Esophagus muscularis mucosa (tissue), 4 donors: ENCODE data around the gene DCN. TPM values are rescaled to one million over a fixed set of nuclear protein-coding genes. Genes with fewer than 3 reads are reported as not detected.

Experiments
- DNase-seq: peaks from one replicate; pipeline ENCODE4 v3.0.0-alpha.2; 2017; ENCODE audit errors: extremely low spot score
- H3K27ac ChIP-seq, 4 donors: fragments of 200-600 bp; sonication (generic); replicated peaks in 1 of 4; 1 replicate in 3 of 4; 2 replicates in 1 of 4; pipeline ENCODE4 v1.5.1; 2016 to 2019; ENCODE audit warnings: mild to moderate bottlenecking in 1 of 4
- H3K27me3 ChIP-seq, 4 donors: fragments of 200-600 bp; sonication (generic); one replicate each; pipeline versions ENCODE4 v1.5.1 to v1.6.0; 2016 to 2019
- H3K36me3 ChIP-seq, 4 donors: fragments of 200-600 bp; sonication (generic); one replicate each; pipeline ENCODE4 v1.5.1; 2016 to 2019
- H3K4me1 ChIP-seq, 4 donors: fragments of 200-600 bp; sonication (generic); one replicate each; pipeline ENCODE4 v1.5.1; 2016 to 2019
- H3K4me3 ChIP-seq, 4 donors: fragments of 200-600 bp; sonication (generic); 1 replicate in 2 of 4; 2 replicates in 2 of 4; pipeline ENCODE4 v1.5.1; 2016 to 2019; ENCODE audit warnings: mild to moderate bottlenecking in 4 of 4, moderate library complexity in 1 of 4
- H3K9me3 ChIP-seq, 4 donors: fragments of 200-600 bp; sonication (generic); 1 replicate in 3 of 4; 2 replicates in 1 of 4; pipeline ENCODE4 v1.5.1; 2016 to 2019
- EP300 ChIP-seq: sonication (generic); formaldehyde crosslinking; IDR thresholded peaks from one replicate; pipeline ENCODE4 v1.6.1; 2017; ENCODE audit warnings: antibody characterized with exemption
- POLR2A ChIP-seq: fragments of 450-650 bp; IDR thresholded peaks from one replicate; pipeline ENCODE4 v1.6.1; 2017; ENCODE audit warnings: antibody characterized with exemption, moderate library complexity, mild to moderate bottlenecking, low read depth
- POLR2AphosphoS5 ChIP-seq, 2 donors: sonication (generic); formaldehyde crosslinking; IDR thresholded peaks; one replicate each; pipeline ENCODE4 v1.6.1; 2017; ENCODE audit warnings: antibody characterized with exemption in 2 of 2
- WGBS: methylation state at CpG from one replicate; pipeline ENCODE4 v1.1.5; 2018; 5-methylcytosine and 5-hydroxymethylcytosine counted together
- intact Hi-C: fragments of 100-400 bp; cut with DNase I; formaldehyde crosslinking; loops from one replicate; pipeline ENCODE4 v1.15.1; 2023
- total RNA-seq, 4 donors: library from RNA; depleted of rRNA; stranded (reverse); fragments of >200 nt; gene quantifications; one replicate each; pipeline versions ENCODE4 v1.1.0 to v1.2.1, GENCODE V29; 2016
- TF ChIP-seq, protein P1 (sequence below), 3 experiments: fragments of 200-600 bp in 2 of 3; fragments of 450-650 bp in 1 of 3; sonication (generic) in 2 of 3; IDR thresholded peaks; one replicate each; pipeline ENCODE4 v1.5.1; 2017 to 2019; ENCODE audit warnings: antibody characterized with exemption in 3 of 3, mild to moderate bottlenecking in 2 of 3, moderate library complexity in 1 of 3

The DCN gene
- total RNA-seq, 4 donors from 2014 or later, result 1,186 to 2,089 (median 1,762) TPM

DNA sequence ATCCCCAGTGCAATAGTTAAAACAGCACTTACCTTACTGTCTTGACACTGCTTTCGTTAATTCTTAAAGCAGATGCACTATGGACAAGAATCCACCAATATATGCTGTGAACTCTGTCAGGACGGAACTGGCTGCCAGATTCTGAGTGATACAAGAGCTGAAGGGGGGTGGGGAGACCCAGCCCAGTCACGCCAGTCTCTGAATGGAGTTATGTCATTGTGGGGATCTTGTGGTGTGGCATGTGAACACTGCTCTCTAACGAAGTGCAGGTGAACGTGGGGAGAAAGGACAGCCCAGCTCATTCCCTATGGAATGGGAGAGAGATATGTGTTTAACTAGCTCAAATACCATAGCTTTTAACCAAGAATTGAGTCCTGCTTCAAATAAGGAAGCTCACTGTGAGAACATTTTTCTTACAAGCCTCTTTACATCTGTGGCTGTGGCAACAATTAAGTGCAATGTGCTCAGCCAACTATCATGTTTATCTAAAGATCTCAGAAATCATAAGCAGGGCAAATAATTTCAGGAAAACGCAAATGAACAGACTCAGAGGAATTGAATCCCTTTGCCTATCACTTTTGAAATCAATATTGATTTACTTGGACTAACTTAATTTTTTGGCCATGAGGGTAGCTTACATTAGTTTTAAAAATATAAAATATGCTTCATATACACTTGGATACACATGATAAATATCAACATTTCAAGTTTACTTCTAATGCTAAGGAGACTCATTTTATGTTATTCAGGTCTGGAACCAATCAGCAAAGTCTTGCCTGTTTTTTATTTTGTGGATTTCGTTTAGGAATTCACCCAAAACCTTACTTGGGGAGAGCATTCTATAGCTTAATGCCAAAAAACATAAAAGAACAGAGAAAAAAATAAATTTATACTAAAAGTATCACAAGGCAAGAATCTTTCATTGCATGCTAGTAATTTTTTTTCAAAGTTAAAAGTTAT is 71.0 kb downstream of the DCN start, which contains the start of gene LUM:
Gene LUM (minus strand): TSS at position 129 of the 960 bp plus-strand sequence. CDS start 2,515 bp downstream, outside the sequence.
- Histone ChIP-seq H3K27ac (peak within 1 kb of the TSS in 3 of 4 donors; percentile 23 to 47 (median 39)), H3K36me3 (no peaks in the 10 kb centered on the region), H3K4me1 (peaks cover 0 to 9% (median 6%) of the 10 kb centered on the region in 4 donors), H3K9me3 (no peaks in the 10 kb centered on the region), H3K4me3 (peak within 1 kb of the TSS; percentile 19 to 46 (median 38)), H3K27me3 (no peaks in the 10 kb centered on the region)
- TF ChIP-seq POLR2AphosphoS5 (IDR thresholded peaks at IDR 0.05) (peak in 1 of 2 donors; percentile 8), POLR2A (no peak), EP300 (no peak)
- TF ChIP-seq, protein P1, sequence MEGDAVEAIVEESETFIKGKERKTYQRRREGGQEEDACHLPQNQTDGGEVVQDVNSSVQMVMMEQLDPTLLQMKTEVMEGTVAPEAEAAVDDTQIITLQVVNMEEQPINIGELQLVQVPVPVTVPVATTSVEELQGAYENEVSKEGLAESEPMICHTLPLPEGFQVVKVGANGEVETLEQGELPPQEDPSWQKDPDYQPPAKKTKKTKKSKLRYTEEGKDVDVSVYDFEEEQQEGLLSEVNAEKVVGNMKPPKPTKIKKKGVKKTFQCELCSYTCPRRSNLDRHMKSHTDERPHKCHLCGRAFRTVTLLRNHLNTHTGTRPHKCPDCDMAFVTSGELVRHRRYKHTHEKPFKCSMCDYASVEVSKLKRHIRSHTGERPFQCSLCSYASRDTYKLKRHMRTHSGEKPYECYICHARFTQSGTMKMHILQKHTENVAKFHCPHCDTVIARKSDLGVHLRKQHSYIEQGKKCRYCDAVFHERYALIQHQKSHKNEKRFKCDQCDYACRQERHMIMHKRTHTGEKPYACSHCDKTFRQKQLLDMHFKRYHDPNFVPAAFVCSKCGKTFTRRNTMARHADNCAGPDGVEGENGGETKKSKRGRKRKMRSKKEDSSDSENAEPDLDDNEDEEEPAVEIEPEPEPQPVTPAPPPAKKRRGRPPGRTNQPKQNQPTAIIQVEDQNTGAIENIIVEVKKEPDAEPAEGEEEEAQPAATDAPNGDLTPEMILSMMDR (IDR thresholded peaks at IDR 0.05), result no peak
- WGBS, result 50% methylated on average over 7 of the region's 7 CpGs
- intact Hi-C loops, result no loop called here
- DNase-seq, result no peak

DNA sequence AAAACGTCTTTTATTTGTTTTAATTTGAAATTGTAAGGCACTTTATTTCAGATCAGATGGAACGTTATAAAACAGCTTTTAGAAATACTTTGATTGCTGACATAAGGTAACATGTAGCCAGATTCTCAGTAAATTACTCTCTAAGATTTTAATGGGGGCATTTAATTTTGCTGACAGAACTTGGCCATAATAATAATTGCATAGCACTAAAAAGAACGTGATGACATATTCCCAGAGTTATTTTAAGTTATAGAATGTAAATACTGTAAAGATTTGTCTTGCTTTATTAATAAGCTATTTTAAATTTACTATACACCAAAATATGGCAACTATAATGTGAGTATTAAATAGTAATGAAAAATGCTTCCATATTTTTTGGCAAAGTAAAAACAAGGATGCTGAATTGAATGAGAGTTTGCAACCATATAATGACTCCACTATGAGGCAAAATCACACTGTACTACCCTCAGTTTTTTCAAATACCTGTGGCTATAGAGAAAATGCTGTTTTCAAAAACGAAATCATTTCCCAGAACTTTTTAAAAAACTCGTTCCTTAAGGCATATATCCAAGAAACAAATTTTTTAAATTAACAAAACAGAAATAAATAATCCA is 72.2 kb downstream of the DCN start:
- H3K4me1 ChIP-seq, result peaks cover 0 to 9% (median 6%) of the 10 kb centered on the region in 4 donors
- H3K27ac ChIP-seq, result peak overlapping the region in 1 of 4 donors; percentile 23
- peak overlapping the region in 3 of 4 donors; percentile 36 to 46 (median 39) for H3K4me3 ChIP-seq
- intact Hi-C loops, result no loop called here
- TF ChIP-seq POLR2AphosphoS5 (IDR thresholded peaks at IDR 0.05) (no peak), POLR2A (no peak), EP300 (no peak)
- TF ChIP-seq, protein P1 (IDR thresholded peaks at IDR 0.05), result no peak
- H3K36me3 ChIP-seq, result no peaks in the 10 kb centered on the region
- no peaks in the 10 kb centered on the region for H3K9me3 ChIP-seq
- no peaks in the 10 kb centered on the region for H3K27me3 ChIP-seq
- no peak for DNase-seq
- 58% methylated on average over 5 of the region's 5 CpGs for WGBS

DNA sequence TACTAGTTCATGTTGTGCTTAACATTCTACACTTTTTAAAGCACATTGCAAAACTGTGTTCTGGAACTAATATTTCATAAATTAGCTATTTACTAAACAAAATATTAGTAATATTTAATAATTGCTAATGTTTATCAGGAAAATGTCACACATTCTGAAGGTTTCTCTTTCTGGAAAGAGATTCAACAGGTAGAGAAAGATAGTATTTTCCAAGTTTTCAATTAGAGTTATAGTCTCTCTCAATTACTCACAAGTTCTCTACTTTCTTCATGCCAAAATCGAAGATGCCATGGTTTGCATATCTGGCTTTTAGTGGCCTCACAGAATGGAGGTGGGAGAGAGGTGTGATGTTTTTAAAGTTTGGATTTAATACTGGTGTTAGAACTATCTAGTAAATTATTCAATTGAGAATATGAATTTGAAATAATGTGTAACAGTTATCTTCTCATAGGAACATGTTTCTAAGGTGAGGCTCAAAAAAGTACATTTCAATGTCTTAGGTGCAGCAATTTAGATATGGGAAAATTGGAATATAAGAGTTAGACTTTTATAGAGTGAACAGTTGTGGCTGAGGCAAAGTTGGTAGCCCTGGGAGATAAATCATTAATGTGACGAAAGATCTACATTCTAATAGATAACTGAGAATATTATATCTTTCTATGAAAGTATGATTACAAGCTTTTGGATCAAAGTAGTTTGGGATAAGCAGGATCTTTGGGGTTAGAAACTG is 72.9 kb downstream of the DCN start:
- TF ChIP-seq EP300 (no peak), POLR2A (no peak), POLR2AphosphoS5 (IDR thresholded peaks at IDR 0.05) (no peak)
- TF ChIP-seq, protein P1 (IDR thresholded peaks at IDR 0.05), result no peak
- Histone ChIP-seq H3K4me1 (peaks cover 0 to 9% (median 6%) of the 10 kb centered on the region in 4 donors), H3K4me3 (peak overlapping the region in 3 of 4 donors; percentile 36 to 46 (median 39)), H3K27me3 (no peaks in the 10 kb centered on the region), H3K36me3 (no peaks in the 10 kb centered on the region), H3K27ac (peak overlapping the region in 2 of 4 donors; percentile 23 to 28), H3K9me3 (no peaks in the 10 kb centered on the region)
- DNase-seq, result no peak
- intact Hi-C loops, result loop anchor here (5.0 kb wide), 1 partner anchor 132 kb away; no protein-coding TSS in a partner anchor
- 76% methylated on average over 2 of the region's 2 CpGs for WGBS

DNA sequence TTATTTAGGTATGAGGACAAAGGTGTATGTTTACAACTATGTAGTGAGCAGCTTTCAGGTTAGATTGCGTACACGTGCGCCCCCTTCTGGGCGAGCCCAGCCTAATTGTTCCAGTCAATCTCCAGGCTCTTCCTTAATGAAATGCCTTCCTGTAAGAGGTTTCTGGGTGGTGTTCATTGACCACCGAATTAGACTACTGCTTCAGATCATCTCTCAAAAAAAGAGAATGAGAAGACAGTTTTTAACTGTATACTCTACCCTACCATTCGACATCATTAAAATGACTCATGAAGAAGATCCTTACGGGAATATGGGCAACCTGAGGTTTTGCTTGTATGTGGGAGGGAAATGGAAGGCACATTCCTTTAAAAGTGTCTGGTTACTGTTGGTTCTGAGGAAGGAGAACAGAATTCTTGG is 73.5 kb downstream of the DCN start:
- DNase-seq, result no peak
- intact Hi-C loops, result loop anchor here (5.0 kb wide), 1 partner anchor 132 kb away; no protein-coding TSS in a partner anchor
- WGBS, result 45% methylated on average over 7 of the region's 7 CpGs
- Histone ChIP-seq H3K4me3 (peak overlapping the region in 3 of 4 donors; percentile 36 to 46 (median 39)), H3K27me3 (no peaks in the 10 kb centered on the region), H3K27ac (peak overlapping the region in 1 of 4 donors; percentile 32), H3K9me3 (no peaks in the 10 kb centered on the region), H3K4me1 (peaks cover 0 to 9% (median 6%) of the 10 kb centered on the region in 4 donors), H3K36me3 (no peaks in the 10 kb centered on the region)
- no peak for TF ChIP-seq POLR2AphosphoS5 (IDR thresholded peaks at IDR 0.05)
- TF ChIP-seq, protein P1 (IDR thresholded peaks at IDR 0.05), result peak in 2 of 3 experiments; percentile 39 to 53
- TF ChIP-seq POLR2A, result no peak
- TF ChIP-seq EP300, result no peak
